ENCODE data around the gene CHST8.

The CHST8 gene

GRCh38 chr19:33763633-33764371, 142.0 kb downstream of the CHST8 start:
- DNase-seq (ENCODE audit: low read depth, low spot score) = no peak

- no peak for DNase-seq (ENCODE audit: low read depth, low spot score)
These were observed 144.9 kb downstream of the CHST8 start for GRCh38 chr19:33766623-33767022.

- no peak for DNase-seq (ENCODE audit: low read depth, low spot score)
These were observed 146.2 kb downstream of the CHST8 start for GRCh38 chr19:33767898-33768413.

- DNase-seq (ENCODE audit: low read depth, low spot score) = no peak
These were observed 147.5 kb downstream of the CHST8 start for GRCh38 chr19:33769208-33769607.

- no peak for DNase-seq (ENCODE audit: low read depth, low spot score)
These were observed 148.4 kb downstream of the CHST8 start for GRCh38 chr19:33770107-33770506.

- peak; percentile 21 for DNase-seq (ENCODE audit: low read depth, low spot score)
These were observed 149.8 kb downstream of the CHST8 start for GRCh38 chr19:33771384-33772101.

GRCh38 chr19:33772102-33772857, 150.5 kb downstream of the CHST8 start:
- DNase-seq (ENCODE audit: low read depth, low spot score) = no peak

- no peak for DNase-seq (ENCODE audit: low read depth, low spot score)
These were observed 151.1 kb downstream of the CHST8 start for GRCh38 chr19:33772858-33773180.

- no peak for DNase-seq (ENCODE audit: low read depth, low spot score)
These were observed 152.2 kb downstream of the CHST8 start for GRCh38 chr19:33773704-33774624.

- no peak for DNase-seq (ENCODE audit: low read depth, low spot score)
These were observed 153.0 kb downstream of the CHST8 start for GRCh38 chr19:33774751-33775150.

GRCh38 chr19:33775731-33776487, 154.2 kb downstream of the CHST8 start:
- no peak for DNase-seq (ENCODE audit: low read depth, low spot score)

GRCh38 chr19:33777351-33777750, 155.6 kb downstream of the CHST8 start:
- DNase-seq (ENCODE audit: low read depth, low spot score) = no peak

- no peak for DNase-seq (ENCODE audit: low read depth, low spot score)
These were observed 156.0 kb downstream of the CHST8 start for GRCh38 chr19:33777753-33778088.

GRCh38 chr19:33778089-33778791, 156.5 kb downstream of the CHST8 start:
- peak; percentile 60 for DNase-seq (ENCODE audit: low read depth, low spot score)

- no peak for DNase-seq (ENCODE audit: low read depth, low spot score)
These were observed 158.1 kb downstream of the CHST8 start for GRCh38 chr19:33779849-33780248.

GRCh38 chr19:33780251-33780650, 158.5 kb downstream of the CHST8 start:
- DNase-seq (ENCODE audit: low read depth, low spot score) = no peak

- DNase-seq (ENCODE audit: low read depth, low spot score) = no peak
These were observed 159.0 kb downstream of the CHST8 start for GRCh38 chr19:33780746-33781145.

GRCh38 chr19:33781415-33781935, 159.7 kb downstream of the CHST8 start:
- no peak for DNase-seq (ENCODE audit: low read depth, low spot score)

- DNase-seq (ENCODE audit: low read depth, low spot score) = no peak
These were observed 160.2 kb downstream of the CHST8 start for GRCh38 chr19:33781996-33782395.

- no peak for DNase-seq (ENCODE audit: low read depth, low spot score)
These were observed 162.7 kb downstream of the CHST8 start for GRCh38 chr19:33784432-33784831.

Data from activated naive CD8-positive, alpha-beta T cell treated with anti-CD3 and anti-CD28 coated beads, Interleukin-2, amount 50 U/mL, for 16 hours (primary cell).